NB4 (cell line): ENCODE measurements around the gene EDIL3.

Experiments used
- MYC ChIP-seq: IDR thresholded peaks from 2 replicates; pipeline ENCODE4 v1.6.1; 2011; ENCODE audit warnings: low read depth, low read length
- POLR2A ChIP-seq: IDR thresholded peaks from 2 replicates; pipeline ENCODE4 v1.6.1; 2011; ENCODE audit warnings: mild to moderate bottlenecking; ENCODE audit not compliant: insufficient read length; ENCODE audit errors: extremely low read depth
- TF ChIP-seq, protein P1 (sequence below): IDR thresholded peaks from 2 replicates; pipeline ENCODE4 v1.6.1; 2011; ENCODE audit warnings: low read depth, low read length
- TF ChIP-seq, protein P2 (sequence below): IDR thresholded peaks from one replicate; pipeline ENCODE4 v1.5.1; 2012; ENCODE audit warnings: low read depth, low read length

DNA sequence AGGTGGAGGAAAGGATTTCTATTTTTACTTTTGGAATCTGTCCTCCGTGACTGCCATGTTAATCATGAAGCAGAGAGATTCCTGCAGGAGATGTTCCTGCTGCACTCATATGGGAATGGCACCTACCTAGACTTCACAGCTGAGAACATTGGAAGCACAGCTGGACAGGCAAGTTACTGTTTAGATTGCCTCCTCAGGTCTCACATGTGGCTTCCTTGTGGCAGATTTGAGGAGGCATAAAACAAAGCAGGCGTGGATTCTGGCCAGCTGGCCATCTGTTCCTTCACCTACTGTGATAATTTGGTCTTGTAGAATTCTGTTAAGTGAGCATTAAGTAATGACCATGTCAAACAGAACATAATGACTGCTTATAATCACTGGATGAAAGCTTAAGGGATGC lies 193.4 kb downstream of the EDIL3 start:
- TF ChIP-seq, protein P1, sequence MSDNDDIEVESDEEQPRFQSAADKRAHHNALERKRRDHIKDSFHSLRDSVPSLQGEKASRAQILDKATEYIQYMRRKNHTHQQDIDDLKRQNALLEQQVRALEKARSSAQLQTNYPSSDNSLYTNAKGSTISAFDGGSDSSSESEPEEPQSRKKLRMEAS = no peak
- TF ChIP-seq, protein P2, sequence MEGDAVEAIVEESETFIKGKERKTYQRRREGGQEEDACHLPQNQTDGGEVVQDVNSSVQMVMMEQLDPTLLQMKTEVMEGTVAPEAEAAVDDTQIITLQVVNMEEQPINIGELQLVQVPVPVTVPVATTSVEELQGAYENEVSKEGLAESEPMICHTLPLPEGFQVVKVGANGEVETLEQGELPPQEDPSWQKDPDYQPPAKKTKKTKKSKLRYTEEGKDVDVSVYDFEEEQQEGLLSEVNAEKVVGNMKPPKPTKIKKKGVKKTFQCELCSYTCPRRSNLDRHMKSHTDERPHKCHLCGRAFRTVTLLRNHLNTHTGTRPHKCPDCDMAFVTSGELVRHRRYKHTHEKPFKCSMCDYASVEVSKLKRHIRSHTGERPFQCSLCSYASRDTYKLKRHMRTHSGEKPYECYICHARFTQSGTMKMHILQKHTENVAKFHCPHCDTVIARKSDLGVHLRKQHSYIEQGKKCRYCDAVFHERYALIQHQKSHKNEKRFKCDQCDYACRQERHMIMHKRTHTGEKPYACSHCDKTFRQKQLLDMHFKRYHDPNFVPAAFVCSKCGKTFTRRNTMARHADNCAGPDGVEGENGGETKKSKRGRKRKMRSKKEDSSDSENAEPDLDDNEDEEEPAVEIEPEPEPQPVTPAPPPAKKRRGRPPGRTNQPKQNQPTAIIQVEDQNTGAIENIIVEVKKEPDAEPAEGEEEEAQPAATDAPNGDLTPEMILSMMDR = no peak
- TF ChIP-seq POLR2A = no peak
- TF ChIP-seq MYC = no peak
